GM03348 (cell line): ENCODE data around the gene ACTG2.
"Not testable (repeated sequence)": the region's sequence is repeated elsewhere in the genome, so short reads cannot be mapped to it uniquely, and the experiment has no call there.

Experiments
- DNase-seq: peaks from one replicate; pipeline ENCODE4 v3.0.0; 2012; ENCODE audit warnings: low spot score

ACTG2 gene

GRCh38 chr2:73937103-73937885 lies 44.5 kb downstream of the ACTG2 start:
- no peak for DNase-seq

DNA sequence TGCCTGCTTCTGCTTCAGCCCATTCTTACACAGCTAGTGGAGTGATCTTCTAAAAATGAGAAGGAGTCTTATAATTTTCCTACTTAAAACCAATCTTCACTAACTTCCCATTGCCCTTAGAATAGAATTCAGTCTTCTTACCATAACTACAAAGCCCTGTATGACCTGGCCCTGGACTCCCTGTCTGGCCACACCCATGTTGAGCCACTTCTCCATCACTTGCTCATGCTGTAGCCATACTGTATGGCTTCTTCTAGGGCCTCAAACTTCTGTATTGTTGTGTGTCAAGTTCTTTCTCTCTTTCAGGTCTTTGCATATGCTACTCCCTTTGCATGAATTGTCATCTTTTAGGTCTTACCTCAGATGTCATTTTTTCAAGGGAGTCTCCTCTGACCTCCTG lies 45.1 kb downstream of the ACTG2 start:
- DNase-seq: no peak

DNA sequence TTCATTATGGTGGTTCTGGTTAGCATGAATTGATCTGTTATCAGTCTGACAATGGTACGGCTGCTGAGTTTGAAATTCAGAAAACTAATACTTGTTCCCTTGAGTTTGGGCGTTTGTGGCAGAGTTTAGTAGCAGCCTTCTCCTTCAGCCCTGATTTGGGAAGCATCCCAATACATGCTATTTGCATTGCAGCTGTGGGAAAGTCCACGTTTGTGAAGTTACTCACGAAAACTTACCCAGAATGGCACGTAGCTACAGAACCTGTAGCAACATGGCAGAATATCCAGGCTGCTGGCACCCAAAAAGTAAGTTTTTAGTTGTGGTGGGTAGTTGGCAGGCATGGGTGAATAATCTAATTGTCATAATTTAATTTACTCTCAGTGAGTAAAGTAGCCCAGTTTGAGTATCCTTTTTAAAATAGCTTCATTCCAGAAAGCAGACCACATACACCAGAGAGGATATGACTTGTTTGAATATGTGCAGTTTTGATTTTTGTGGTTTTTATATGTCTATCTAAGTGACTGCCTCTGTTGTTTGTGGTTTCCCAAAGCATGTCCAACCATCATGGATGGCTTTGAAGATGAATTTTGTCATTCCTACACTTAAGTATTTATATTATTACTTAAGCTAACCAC lies 46.0 kb downstream of the ACTG2 start:
- peak; percentile 69 for DNase-seq

GRCh38 chr2:73939419-73939818 lies 46.6 kb downstream of the ACTG2 start:
- peak; percentile 48 for DNase-seq

DNA sequence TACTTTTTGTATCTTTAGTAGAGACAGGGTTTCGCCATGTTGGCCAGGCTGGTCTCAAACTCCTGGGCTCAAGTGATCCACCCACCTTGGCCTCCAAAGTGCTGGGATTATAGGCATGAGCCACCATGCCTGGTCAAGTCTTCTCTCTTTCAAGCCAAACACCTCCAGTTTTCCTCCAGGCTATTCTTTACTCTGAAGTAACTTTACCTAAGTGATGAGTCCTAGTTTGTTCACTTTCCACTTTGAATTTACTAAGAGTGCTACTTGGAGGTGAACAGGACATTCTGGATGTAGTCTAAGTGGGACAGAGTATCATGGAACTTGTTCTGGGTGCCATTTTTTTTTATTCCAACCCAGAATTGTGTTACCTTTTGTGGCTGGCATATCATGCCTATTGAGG lies 47.3 kb downstream of the ACTG2 start:
- not testable (repeated sequence) for DNase-seq

- DNase-seq: no peak
These were observed 49.9 kb downstream of the ACTG2 start for GRCh38 chr2:73942664-73943063.

- no peak for DNase-seq
These were observed 51.9 kb downstream of the ACTG2 start for GRCh38 chr2:73944714-73945113.

DNA sequence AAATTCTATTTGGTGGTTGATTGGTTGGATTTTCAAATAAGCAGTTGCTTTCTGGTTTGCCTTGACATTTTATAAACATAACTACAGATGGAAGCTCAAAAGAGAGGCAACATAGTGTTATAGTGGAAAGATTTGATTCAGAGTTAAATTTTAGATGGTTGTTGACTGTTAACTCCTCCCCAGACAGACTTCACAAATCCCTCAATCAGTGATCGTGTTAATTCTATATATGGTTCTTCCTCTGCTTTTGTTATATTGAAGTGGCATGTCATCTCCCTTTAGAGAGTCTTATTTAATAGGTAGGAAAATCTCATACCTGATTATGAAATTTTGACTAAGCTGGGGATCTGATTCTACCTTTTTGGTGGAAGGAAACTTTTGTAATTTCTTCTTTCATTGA lies 53.4 kb downstream of the ACTG2 start:
- no peak for DNase-seq

- DNase-seq: no peak
These were observed 53.9 kb downstream of the ACTG2 start for GRCh38 chr2:73946666-73947065.

DNA sequence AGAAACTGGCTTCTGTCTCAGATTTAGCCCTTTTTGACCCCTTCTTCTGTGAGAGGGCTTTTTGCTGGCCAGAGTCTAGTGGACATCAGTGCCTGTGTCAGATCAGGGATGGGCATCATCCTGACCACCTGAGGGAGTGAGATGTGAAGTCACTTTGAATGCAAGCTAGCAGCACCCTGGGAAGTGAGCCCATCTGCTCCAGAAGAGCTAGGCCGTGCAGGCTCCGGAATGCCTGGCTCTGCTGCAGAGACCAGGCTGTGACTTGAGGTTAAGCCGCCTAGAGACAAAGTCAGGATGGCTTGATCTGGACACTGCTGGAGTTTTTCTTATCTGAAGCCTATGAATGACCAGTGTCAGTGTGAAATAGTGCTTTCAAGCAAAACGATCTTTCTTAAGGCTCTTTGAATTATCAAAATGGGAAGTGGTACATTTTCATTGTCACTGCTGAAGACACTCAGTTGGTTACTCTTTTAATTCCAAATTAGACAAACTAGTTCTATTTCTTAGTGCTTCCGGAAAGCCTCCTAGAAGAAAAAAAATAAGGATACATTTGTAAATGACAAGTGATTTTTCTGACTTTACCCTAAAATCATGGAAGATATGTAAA lies 54.7 kb downstream of the ACTG2 start:
- DNase-seq: no peak

DNA sequence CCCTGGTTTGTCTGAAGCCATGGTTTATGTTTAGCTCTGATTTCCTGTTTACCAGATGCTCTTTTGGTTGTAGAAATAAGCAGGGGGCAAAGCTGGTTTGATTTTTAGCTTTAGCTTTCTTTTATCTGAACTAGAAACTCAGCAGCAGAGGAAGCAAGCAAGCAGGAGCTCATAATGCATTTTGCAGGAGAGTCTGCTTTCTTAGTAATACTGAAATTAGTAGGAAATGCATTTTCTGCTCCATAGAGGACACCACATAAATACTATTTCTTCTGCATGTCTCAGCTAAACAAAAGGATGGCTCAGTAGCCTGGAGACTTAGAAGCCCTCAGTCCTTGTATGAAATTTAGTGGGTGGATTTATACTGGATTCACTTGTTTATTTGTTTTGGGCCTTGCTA lies 57.0 kb downstream of the ACTG2 start:
- DNase-seq: no peak

DNA sequence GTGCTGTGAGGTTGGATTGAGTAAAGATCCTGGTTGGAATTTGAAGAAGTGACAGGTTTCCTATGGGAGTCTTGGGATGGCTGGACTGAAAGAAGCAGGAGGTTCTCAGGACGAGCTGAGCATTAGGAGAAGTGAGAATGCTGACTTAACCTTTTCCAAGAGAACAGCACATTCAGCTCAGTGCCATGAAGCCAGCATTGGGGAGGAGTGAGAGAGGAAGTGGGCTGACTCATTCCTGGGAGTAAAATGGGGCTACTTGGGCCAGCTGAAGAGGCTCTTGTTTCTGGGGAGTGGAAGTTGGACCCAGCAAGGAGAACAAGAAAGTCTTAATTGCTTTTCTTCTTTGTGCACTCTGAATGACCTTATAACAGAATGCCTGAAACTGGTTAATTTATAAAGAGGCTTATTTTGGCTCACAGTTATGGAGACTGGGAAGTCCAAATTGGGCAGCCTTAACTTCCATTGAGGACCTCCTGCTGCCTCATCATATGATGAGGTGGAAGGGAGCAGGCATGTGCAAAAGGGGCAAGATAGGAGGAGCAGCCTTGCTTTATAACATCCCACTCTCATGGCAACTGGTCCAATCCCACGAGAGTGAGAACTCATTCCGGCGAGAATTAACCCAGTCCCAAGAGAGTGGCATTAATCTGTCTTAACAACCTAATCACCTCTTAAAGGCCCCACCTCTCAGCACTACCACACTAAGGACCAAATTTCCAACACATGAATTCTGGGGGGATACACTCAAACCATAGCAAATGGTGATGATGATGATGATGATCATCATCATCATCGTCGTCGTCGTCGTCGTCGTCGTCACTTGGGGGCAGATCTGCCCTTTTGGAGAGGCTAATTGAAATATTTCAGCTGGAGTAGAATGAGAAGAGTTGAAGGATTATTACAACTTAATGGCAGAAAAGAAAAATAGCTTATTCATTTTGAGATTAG lies 60.0 kb downstream of the ACTG2 start:
- DNase-seq: peak; percentile 25

DNA sequence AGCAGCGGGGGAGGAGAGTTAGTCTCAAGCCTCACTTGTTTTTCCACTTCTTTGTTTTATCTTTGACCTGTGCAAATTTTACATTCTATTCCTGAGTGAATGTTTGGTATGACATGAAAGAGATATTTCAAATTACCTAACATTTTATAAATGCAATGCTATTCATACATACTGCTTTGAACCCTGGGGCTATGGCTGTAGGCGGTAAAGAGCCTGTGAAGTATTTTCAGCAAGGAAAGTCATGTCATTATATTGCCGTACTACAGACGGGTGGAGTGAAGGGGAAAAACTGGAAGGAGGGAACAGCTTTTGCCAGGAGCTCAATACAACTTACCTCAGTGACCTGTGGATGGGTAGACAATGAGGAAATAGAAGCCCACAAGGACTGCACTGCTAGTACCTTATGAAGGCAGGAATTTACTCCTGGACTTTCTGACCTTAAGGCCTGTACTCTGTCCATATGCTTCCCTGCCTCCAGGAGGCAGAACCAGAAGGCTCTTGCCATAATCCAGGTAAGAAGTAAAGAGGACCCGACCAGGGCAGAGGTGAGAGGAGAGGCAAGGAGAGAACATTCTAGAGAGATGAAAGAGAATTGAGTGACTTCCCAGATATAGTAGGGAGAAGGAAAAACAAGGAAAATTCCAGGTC lies 63.5 kb downstream of the ACTG2 start:
- DNase-seq: no peak

GRCh38 chr2:73961274-73961673 lies 68.5 kb downstream of the ACTG2 start:
- no peak for DNase-seq

GRCh38 chr2:73961823-73962615 lies 69.2 kb downstream of the ACTG2 start:
- no peak for DNase-seq

DNA sequence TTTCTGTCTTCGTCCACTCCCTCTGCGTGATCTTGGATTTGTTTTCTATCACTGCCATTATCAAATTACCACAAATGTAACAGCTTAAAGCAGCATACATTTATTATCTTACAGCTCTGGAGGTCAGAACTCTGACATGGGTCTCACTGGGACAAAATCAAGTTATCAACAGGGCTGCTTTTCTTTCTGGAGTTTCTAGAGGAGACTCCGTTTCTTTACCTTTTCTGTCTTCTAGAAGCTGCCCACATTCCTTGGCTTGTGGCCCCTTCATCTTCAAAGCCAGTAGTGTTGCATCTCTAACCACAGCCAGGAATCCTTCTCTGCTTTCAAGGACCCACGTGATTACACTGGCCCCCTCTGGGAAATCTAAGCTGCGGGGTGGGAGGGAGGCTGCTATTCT lies 70.0 kb downstream of the ACTG2 start:
- no peak for DNase-seq

- no peak for DNase-seq
These were observed 70.7 kb downstream of the ACTG2 start for GRCh38 chr2:73963385-73964120.

GRCh38 chr2:73964223-73964622 lies 71.4 kb downstream of the ACTG2 start:
- DNase-seq: no peak

- no peak for DNase-seq
These were observed 72.2 kb downstream of the ACTG2 start for GRCh38 chr2:73965053-73965452.

DNA sequence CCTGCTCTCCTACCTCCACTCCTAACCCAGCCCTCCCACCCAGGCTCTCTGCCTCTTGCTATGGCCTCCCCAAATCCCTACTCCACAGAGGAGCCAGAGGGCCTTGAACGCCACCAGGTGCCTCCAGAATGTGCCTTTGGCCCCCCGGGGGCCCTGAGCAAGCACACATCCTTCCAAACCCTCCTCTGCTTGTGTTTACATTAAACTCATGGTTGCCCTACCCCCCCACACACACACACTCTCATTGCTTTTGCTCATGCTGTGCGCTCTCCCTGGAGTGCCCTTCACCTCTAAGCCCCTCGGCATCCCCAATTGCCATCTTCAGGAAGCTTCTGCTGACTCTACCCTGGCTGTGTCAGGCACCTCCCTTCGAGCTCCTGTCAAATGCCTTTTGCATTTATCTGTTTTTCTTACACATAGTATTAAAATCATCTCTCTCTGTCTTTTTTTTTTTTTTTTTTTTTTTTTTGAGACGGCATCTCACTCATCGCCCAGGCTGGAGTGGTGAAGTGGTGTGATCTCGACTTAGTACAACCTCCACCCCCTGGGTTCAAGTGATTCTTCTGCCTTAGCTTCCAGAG lies 75.6 kb downstream of the ACTG2 start:
- no peak for DNase-seq
